PC-3 (cell line): ENCODE results near the gene FBXL7. TPM values are rescaled to one million over a fixed set of nuclear protein-coding genes. Genes with fewer than 3 reads are reported as not detected.

Source experiments
- ATAC-seq: fragments of 200-7000 bp; cut with Tn5 transposase; 2 replicates; pipeline ENCODE4 v1.9.1; 2020; ENCODE audit warnings: mild to moderate bottlenecking, moderate library complexity
- BruUV-seq: library from RNA; stranded (reverse); fragments of 400-500 nt; replicated peaks from 2 replicates; lab custom pipeline; 2021; lab: Mats Ljungman, UMichigan
- CTCF ChIA-PET: fragments of 300-600 bp; sonication (Branson Sonifier 250); formaldehyde crosslinking; loops from one replicate; lab custom pipeline; 2022; ENCODE audit warnings: antibody characterized with exemption; lab: Charles Lee
- POLR2A ChIA-PET: fragments of 300-600 bp; sonication (Branson Sonifier 250); formaldehyde crosslinking; loops from one replicate; lab custom pipeline; 2022; ENCODE audit warnings: antibody characterized with exemption; ENCODE audit not compliant: unreplicated experiment; lab: Charles Lee
- DNase-seq: peaks from one replicate; pipeline ENCODE4 v3.0.0-alpha.2; 2015
- H2AFZ ChIP-seq: fragments of 300-600 bp; sonication (generic); 2 replicates; pipeline ENCODE4 v1.6.0; 2016; ENCODE audit warnings: antibody characterized with exemption, low read length
- H3F3A ChIP-seq: fragments of 300-600 bp; sonication (generic); one replicate; pipeline ENCODE4 v1.6.0; 2017; ENCODE audit warnings: antibody characterized with exemption, low read length, control low read depth, mild to moderate bottlenecking; ENCODE audit not compliant: unreplicated experiment
- H3K27ac ChIP-seq: fragments of 300-600 bp; sonication (generic); 2 replicates; pipeline ENCODE4 v1.5.1; 2016; ENCODE audit warnings: mild to moderate bottlenecking, low read length
- H3K27me3 ChIP-seq: fragments of 300-600 bp; sonication (generic); 2 replicates; pipeline ENCODE4 v1.6.1; 2016; ENCODE audit warnings: low read length, mixed read lengths
- H3K36me3 ChIP-seq: fragments of 300-600 bp; sonication (generic); 2 replicates; pipeline ENCODE4 v1.6.1; 2016; ENCODE audit warnings: low read depth, mixed run types, low read length, mixed read lengths
- H3K4me1 ChIP-seq: fragments of 300-600 bp; sonication (generic); 2 replicates; pipeline ENCODE4 v1.5.1; 2016; ENCODE audit warnings: low read length; ENCODE audit not compliant: insufficient read depth
- H3K4me2 ChIP-seq: fragments of 300-600 bp; sonication (generic); 2 replicates; pipeline ENCODE4 v1.6.0; 2016; ENCODE audit warnings: low read length
- H3K4me3 ChIP-seq: fragments of 300-600 bp; sonication (generic); 2 replicates; pipeline ENCODE4 v1.5.1; 2016; ENCODE audit warnings: mild to moderate bottlenecking, low read length, mixed read lengths
- H3K79me2 ChIP-seq: fragments of 300-600 bp; sonication (generic); 2 replicates; pipeline ENCODE4 v1.6.1; 2017; ENCODE audit warnings: low read length, mixed read lengths
- H3K9ac ChIP-seq: fragments of 300-600 bp; sonication (generic); 2 replicates; pipeline ENCODE4 v1.6.0; 2016; ENCODE audit warnings: mild to moderate bottlenecking, low read length
- H3K9me2 ChIP-seq: fragments of 300-600 bp; sonication (generic); replicated peaks from 2 replicates; pipeline ENCODE4 v1.6.1; 2016; ENCODE audit warnings: mixed run types, low read length, mixed read lengths
- H3K9me3 ChIP-seq: fragments of 300-600 bp; sonication (generic); 2 replicates; pipeline ENCODE4 v1.6.1; 2016; ENCODE audit warnings: low read length, mixed read lengths
- H4K20me1 ChIP-seq: fragments of 300-600 bp; sonication (generic); 2 replicates; pipeline ENCODE4 v1.6.1; 2016; ENCODE audit warnings: low read length, mixed read lengths
- CTCF ChIP-seq: fragments of 300-600 bp; sonication (generic); conservative IDR thresholded peaks from 2 replicates; pipeline ENCODE4 v1.5.1; 2017; ENCODE audit warnings: antibody characterized with exemption, low read depth, mild to moderate bottlenecking, low read length
- EZH2 ChIP-seq: fragments of 300-600 bp; sonication (generic); IDR thresholded peaks from one replicate; pipeline ENCODE4 v1.6.1; 2017; ENCODE audit warnings: antibody characterized with exemption, mild to moderate bottlenecking, low read length; ENCODE audit not compliant: unreplicated experiment
- EZH2phosphoT487 ChIP-seq: fragments of 300-600 bp; sonication (generic); IDR thresholded peaks from 2 replicates; pipeline ENCODE4 v1.6.1; 2018; ENCODE audit warnings: mild to moderate bottlenecking, antibody characterized with exemption, low read length, borderline replicate concordance
- intact Hi-C: fragments of 100-400 bp; cut with micrococcal nuclease; formaldehyde crosslinking; loops from 2 replicates; pipeline ENCODE4 v1.9.0; 2023
- total RNA-seq: library from RNA; depleted of rRNA; stranded (reverse); fragments of >200 nt; gene quantifications from 2 replicates; pipeline ENCODE4 v1.2.3, GENCODE V29; 2014

The FBXL7 gene
- total RNA-seq, 1 experiment from 2014 or later, result 0.18 TPM

GRCh38 chr5:15637345-15637744 is 137.4 kb downstream of the FBXL7 start:
- Histone ChIP-seq H2AFZ (no peak overlapping the region), H3F3A (no peaks in the 10 kb centered on the region), H3K9me2 (no peaks in the 10 kb centered on the region), H3K27ac (no peak overlapping the region), H3K4me1 (no peaks in the 10 kb centered on the region), H3K9ac (no peak overlapping the region), H4K20me1 (no peaks in the 10 kb centered on the region), H3K9me3 (peaks cover 42% of the 10 kb centered on the region), H3K4me3 (no peak overlapping the region), H3K79me2 (no peaks in the 10 kb centered on the region), H3K27me3 (no peaks in the 10 kb centered on the region), H3K36me3 (no peaks in the 10 kb centered on the region), H3K4me2 (no peak overlapping the region)
- ChIA-PET POLR2A (no interaction called here), CTCF (no interaction called here)
- TF ChIP-seq EZH2, result no peak
- no peak for TF ChIP-seq EZH2phosphoT487
- TF ChIP-seq CTCF, result no peak
- intact Hi-C loops, result no loop called here
- no peak for ATAC-seq
- BruUV-seq, result no TSS peak
- DNase-seq, result no peak

GRCh38 chr5:15637886-15638285 is 137.9 kb downstream of the FBXL7 start:
- Histone ChIP-seq H3K9me3 (peaks cover 44% of the 10 kb centered on the region), H2AFZ (no peak overlapping the region), H3K4me3 (no peak overlapping the region), H3K27me3 (no peaks in the 10 kb centered on the region), H3F3A (no peaks in the 10 kb centered on the region), H4K20me1 (no peaks in the 10 kb centered on the region), H3K27ac (no peak overlapping the region), H3K4me2 (no peak overlapping the region), H3K9ac (no peak overlapping the region), H3K79me2 (no peaks in the 10 kb centered on the region), H3K4me1 (no peaks in the 10 kb centered on the region), H3K9me2 (no peaks in the 10 kb centered on the region), H3K36me3 (no peaks in the 10 kb centered on the region)
- TF ChIP-seq EZH2phosphoT487, result no peak
- no peak for TF ChIP-seq CTCF
- TF ChIP-seq EZH2, result no peak
- BruUV-seq, result no TSS peak
- CTCF ChIA-PET, result no interaction called here
- POLR2A ChIA-PET, result no interaction called here
- intact Hi-C loops, result no loop called here
- ATAC-seq, result no peak
- DNase-seq, result no peak

GRCh38 chr5:15638296-15638695 is 138.3 kb downstream of the FBXL7 start:
- H3K36me3 ChIP-seq, result no peaks in the 10 kb centered on the region
- no peak overlapping the region for H2AFZ ChIP-seq
- no peaks in the 10 kb centered on the region for H3K9me2 ChIP-seq
- H3K4me2 ChIP-seq, result no peak overlapping the region
- H3K9ac ChIP-seq, result no peak overlapping the region
- ATAC-seq, result no peak
- intact Hi-C loops, result no loop called here
- no peaks in the 10 kb centered on the region for H4K20me1 ChIP-seq
- H3K9me3 ChIP-seq, result peaks cover 44% of the 10 kb centered on the region
- H3K4me3 ChIP-seq, result no peak overlapping the region
- DNase-seq, result no peak
- H3F3A ChIP-seq, result no peaks in the 10 kb centered on the region
- no peaks in the 10 kb centered on the region for H3K27me3 ChIP-seq
- no peak for TF ChIP-seq EZH2
- TF ChIP-seq CTCF, result no peak
- TF ChIP-seq EZH2phosphoT487, result no peak
- ChIA-PET POLR2A (no interaction called here), CTCF (no interaction called here)
- no peak overlapping the region for H3K27ac ChIP-seq
- H3K4me1 ChIP-seq, result no peaks in the 10 kb centered on the region
- H3K79me2 ChIP-seq, result no peaks in the 10 kb centered on the region
- BruUV-seq, result no TSS peak
